Right renal cortex interstitium (tissue), 3 donors: Measurements from ENCODE around the gene ANO10. TPM values are rescaled to one million over a fixed set of nuclear protein-coding genes. Genes with fewer than 3 reads are reported as not detected.
"Not testable (repeated sequence)": the region's sequence is repeated elsewhere in the genome, so short reads cannot be mapped to it uniquely, and the experiment has no call there.

Source experiments
- DNase-seq, 3 donors: peaks; one replicate each; pipeline ENCODE4 v3.0.0-alpha.2; 2013; ENCODE audit warnings: low read depth in 3 of 3, low spot score in 2 of 3
- polyA plus RNA-seq, 3 donors: library from polyadenylated mRNA; unstranded; fragments of 120-200 nt; gene quantifications; one replicate each; pipeline ENCODE4 v1.2.1, GENCODE V29; 2013; ENCODE audit not compliant: insufficient read length in 3 of 3

Gene ANO10
- polyA plus RNA-seq, 3 donors, result 35.9 to 45.7 (median 38.9) TPM

GRCh38 chr3:43356033-43356432 lies 265.8 kb downstream of the ANO10 start:
- DNase-seq, result not testable (repeated sequence)

DNA sequence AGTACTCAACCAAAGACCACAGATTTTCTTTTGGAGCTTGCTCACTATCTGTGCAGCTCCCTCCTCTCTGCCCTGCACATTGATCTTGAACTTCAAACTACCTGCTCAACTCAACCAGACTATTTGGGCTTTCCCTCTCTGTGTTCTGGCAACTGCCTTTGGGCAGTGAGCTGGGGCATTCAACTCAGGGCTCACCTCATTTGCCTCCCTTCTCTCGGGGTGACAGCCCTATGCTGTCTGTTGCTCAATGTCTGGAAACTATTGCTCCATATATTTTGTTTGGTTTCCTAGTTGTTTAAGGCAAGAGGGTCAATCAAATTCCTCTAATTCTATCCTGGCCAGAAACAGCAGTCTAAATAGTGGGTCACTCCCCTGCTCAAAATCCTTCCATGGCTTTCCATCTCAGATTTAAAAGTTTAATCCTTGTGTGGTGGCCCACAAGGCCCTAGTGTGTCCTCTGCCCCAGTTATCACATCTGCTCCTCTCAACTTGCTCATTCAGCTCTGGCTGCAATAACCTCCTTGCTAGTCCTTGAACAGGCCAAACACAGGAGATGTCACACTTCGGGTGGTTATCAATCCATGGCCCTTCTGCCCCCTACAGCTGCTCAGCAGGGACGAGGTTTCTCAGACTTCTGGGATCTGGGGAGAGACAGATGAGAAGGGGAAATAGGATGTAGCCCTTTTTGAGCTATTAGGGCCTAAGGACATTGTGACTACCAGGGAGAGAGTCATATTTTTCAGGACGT lies 267.7 kb downstream of the ANO10 start:
- DNase-seq, result no peak

- DNase-seq, result no peak
Measured at GRCh38 chr3:43353393-43353792, 268.4 kb downstream of the ANO10 start.

DNA sequence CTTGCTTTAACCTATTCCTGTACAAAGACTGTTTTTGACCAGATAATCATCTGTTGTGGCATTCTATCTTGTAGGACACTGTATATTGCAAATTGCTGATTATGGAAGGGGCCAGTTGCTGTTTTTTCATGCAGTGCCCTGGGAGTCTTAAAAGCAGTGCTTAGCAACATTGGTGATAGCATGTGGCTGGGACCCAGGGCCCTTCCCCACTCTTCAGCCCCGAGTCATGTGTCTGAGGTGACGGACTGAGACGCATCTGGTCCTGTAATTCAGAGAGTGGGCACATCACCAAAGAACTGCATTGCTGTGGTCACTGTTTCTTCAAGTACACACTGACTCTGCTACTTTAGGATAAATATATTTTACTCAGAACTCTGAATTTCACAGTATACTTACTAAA lies 272.1 kb downstream of the ANO10 start:
- DNase-seq, result no peak

DNA sequence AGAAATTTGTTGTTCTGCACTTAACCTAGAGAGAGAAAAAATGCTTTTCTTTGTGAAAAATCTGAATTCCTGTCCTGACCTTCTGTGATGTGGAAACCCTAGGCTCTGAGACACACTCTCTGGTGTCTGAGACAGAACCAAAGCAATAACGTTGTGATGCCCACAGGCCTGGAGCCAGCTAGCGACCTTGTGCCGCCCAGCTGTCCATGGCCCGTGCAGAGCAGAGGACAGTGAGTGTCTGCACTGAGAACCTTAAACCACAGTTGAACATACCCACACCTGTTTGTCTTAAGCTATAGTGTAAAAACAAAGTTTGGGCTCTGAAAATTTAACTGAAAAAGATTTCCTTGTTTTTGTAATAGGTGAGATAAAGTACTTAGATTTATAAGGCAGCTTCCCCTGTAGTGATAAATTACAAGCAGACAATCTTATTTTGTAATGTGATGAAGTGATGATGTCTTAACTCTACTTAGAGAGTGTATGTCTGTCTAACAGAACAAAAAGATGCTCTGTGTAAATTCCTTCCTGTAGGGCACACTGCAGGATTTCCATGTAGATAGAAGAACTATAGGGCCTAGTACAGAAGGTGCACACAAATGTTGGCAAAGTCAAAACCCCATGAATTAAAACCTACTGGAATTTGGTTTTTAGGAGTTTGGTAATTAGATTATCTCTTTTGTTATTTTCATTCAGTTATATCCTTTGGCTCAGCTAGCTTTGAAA lies 272.8 kb downstream of the ANO10 start:
- no peak for DNase-seq

DNA sequence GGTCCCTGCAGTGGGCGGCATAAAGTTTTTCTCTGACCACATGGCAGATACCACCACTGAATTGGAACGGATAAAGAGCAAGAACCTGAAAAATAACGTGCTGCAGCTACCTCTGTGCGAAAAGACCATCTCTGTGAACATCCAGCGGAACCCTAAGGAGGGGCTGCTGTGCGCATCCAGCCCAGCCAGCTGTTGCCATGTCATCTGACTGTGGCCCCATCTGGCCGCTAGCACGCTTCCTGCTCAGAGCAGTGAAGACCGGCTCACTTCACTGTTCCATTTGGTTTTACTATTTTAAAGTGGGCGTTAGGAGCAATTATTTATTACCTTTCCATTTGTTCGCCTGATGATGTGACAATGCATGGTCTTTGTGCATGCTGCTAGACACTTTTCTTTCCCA lies 273.5 kb downstream of the ANO10 start:
- no peak for DNase-seq

DNA sequence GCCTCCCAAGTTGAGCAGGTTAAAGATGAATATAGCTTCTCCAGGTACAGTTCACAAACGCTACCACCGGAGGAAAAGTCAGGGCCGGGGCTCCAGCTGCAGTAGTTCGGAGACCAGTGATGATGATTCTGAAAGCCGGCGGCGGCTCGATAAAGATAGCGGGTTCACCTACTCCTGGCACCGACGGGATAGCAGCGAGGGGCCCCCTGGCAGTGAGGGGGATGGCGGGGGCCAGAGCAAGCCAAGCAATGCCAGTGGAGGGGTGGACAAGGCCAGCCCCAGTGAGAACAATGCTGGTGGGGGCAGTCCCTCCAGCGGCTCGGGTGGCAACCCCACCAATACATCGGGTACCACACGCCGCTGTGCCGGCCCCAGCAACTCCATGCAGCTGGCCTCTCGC lies 274.0 kb downstream of the ANO10 start:
- no peak for DNase-seq

DNA sequence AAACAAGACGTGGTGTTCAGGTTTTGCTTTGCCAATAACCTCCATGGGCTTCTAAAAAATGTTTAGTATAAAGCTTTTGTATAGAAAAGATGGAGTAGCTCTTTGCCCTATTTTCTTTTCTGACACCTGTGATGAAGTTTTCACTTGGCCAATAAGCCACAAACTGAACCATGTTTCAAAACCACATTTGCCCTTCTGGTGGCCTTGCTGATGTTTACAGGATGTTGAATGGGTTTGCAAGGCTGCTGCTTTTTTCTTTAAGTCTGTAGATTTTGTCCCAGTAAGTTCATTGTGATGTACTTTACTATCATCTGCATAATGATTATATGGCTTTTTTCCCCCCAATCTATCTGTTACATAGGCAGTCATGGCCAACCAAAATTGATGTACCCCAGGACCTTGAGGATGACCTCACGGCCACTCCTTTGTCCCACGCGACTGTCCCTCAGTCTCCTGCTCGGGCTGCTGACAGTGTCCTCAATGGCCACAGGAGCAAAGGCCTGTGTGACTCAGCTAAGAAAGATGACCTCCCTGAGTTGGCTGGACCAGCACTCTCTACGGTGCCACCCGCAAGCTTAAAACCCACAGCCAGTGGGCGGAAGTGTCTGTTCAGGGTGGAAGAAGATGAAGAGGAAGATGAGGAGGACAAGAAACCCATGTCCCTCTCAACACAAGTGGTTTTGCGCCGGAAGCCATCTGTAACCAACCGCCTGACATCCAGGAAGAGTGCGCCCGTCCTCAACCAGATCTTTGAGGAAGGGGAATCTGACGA lies 274.6 kb downstream of the ANO10 start:
- no peak for DNase-seq

GRCh38 chr3:43345877-43346276 lies 275.9 kb downstream of the ANO10 start:
- no peak for DNase-seq

DNA sequence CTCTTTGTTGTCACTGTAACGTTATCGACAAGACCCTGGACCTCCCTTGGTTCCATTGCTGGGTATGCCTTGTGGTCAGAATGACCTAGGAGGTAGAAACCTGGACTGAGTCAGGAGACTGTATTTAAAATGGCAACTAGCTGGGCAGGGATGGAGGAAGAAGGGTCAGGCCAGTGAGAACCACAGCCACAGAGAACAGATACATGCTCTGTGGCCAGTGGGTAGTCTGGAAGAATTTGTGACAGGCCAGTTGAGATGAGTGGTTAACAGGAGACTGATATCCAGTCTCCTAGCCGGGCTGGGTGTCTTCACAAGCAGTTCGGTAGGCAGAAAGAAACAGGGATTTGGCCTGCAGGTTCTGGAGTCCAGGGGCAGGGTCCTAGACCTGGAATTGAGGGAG lies 276.6 kb downstream of the ANO10 start:
- no peak for DNase-seq

DNA sequence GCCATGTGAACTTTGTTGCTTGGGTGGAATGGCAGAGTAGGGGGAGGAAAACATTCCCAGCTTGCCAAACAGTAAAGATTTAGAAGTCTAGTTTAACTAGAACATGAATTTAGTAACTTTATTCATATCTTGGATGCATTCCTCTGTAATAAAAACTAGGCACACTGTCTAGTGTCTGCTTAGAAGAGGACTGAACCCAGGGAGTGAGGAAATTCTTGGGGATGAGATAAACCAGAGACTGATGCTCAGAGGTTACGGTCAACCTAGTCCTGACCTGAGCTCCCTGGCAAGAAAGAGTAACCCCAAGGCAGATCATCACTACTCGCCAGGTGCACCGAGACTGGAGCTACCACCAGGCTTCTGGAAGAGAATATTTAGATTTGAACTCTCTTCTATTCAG lies 277.3 kb downstream of the ANO10 start:
- DNase-seq, result no peak

GRCh38 chr3:43343815-43344214 lies 278.0 kb downstream of the ANO10 start:
- DNase-seq, result no peak

DNA sequence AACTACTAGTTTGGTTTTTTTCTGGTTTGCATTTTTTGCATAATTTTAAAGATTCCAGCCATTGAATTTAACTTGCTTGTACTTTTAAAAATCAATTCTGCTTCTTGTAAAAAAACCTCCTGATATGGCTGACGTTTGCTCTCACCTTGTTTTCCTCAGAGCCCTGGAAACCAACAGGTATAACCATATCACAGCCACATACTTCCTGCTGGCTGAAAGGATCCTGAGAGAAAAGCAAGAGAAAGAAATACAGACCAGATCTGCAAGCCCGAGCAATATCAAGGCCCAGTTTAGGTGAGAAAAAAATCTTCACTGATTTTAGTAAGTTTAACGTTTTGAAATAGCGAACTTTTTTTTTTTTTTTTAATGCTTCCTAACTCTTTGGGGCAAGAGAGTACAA lies 278.6 kb downstream of the ANO10 start:
- DNase-seq, result no peak

GRCh38 chr3:43341788-43342187 lies 280.0 kb downstream of the ANO10 start:
- DNase-seq, result no peak

- no peak for DNase-seq
Measured at GRCh38 chr3:43340403-43340802, 281.4 kb downstream of the ANO10 start.

DNA sequence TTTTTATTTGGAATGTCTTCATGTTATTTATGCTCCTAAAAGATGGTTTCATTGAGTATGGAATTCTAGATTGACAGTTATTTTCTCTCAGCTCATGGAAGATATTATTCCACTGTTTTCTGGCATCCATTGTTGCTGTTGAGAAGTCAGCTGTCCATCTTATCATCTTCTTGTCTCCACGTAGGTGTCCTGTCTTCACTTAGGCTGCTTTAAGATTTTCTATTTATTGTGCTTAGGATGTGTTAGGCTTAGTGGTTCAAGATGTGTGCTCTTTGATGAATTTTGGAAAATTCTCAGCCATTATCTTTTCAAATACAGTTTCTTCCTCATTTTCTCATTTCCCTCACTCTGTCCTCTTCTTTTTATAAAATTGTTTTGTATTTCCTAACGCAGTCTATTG lies 283.5 kb downstream of the ANO10 start:
- DNase-seq, result no peak

DNA sequence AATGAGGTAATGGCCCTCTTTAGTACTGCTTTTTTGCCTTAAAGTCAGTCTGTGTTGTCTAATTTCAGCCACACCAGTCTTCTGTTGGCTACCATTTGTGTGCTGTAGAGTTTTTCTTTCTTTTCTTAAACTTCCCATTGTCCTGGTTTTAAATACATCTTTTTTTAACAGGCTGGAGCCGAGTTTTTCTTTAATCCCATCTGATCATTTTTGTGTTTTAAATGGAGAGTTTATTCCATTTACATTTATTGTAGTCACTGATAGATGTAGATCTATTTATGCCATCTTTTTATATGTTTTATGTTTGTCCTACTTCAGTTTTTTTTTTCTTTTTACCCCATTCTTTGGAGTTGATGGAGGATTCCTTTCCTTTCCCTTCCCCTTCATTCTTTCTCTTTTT lies 286.0 kb downstream of the ANO10 start:
- no peak for DNase-seq

DNA sequence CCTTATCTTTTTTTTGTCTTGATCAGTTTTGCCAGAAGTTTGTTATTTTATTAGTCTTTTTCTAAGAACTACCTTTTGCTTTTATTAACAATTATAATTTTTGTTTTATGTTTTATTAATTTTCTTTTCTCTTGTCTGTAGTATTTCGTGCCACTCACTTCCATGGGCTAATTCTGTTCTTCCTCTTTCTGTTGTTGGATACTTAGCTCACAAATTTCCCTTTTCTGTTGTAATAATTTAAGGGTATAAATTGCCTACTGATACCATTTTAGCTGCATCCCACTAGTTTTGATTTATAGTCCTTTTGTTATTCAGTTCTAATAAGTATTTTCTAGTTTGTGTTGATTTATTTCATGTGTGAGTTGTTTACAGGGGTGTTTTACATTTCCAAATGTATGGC lies 286.8 kb downstream of the ANO10 start:
- no peak for DNase-seq

DNA sequence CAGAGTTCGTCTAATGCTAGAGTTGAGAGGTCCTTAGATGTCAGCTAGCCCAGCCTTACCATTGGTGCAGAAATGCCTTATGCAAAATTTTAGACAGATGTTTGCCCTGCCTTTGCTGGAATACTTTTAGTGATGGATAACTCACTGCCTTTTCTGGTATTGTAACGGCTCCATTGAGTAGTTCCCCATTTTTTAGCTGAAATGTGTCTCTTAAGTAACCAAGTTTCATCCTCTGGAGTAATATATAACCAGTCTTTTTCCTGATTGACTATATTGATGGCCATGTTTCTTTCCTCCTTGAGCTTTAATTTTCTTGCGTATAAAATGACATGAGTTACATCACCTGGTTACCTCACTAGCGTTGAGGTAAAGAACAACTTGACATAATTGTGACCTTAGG lies 290.4 kb downstream of the ANO10 start:
- no peak for DNase-seq

DNA sequence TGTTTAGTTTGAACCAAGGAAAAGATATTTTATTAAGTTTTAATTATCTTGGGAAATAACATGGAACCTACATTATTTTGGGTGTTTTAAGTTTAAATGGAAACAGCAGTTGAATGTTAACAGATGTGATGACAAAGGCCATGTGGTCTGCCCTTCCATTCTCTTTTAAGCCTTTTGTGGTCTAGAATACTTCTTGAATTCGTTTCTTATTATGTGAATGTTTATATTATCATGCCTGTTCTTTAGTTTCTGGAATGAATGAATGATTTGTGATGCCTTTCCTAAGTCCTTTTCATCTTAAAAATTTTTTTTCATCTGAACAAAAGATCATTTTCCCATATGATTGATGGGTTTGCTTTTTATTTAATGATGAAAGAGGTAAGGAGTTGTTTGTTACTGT lies 290.8 kb downstream of the ANO10 start:
- DNase-seq, result no peak

GRCh38 chr3:43328653-43329052 lies 293.2 kb downstream of the ANO10 start:
- DNase-seq, result no peak

DNA sequence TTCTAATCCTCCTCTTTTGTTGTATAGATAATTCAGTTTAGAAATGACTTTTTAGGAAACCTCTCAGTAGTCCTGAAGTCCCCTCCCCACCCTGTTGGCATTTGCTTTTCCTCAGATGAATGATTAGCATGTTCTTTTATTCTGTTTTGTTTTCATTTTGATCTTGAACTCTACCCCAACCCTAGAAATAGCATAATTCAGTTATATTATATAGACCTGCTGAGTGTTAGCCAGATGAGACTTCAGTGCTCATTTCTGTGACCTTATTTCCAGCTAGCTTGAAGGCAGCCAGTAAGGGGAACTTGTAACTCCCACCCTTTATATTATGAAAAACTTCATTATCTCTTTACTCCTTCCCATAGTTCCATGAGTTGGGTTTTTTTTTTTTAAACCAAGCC lies 294.2 kb downstream of the ANO10 start:
- no peak for DNase-seq
